RWPE2 (cell line): ENCODE measurements around the gene MAP2.

ENCODE experiments used
- ATAC-seq: fragments of 200-7000 bp; cut with Tn5 transposase; 3 replicates; pipeline ENCODE4 v1.9.1; 2021; ENCODE audit warnings: low read depth
- DNase-seq: peaks from one replicate; pipeline ENCODE4 v3.0.0-alpha.2; 2020; ENCODE audit warnings: low spot score
- H3K27ac ChIP-seq: fragments of 450-650 bp; 2 replicates; pipeline ENCODE4 v1.5.1; 2017; ENCODE audit warnings: mild to moderate bottlenecking; ENCODE audit not compliant: poor library complexity, severe bottlenecking
- H3K27me3 ChIP-seq: fragments of 250-450 bp; sonication (Bioruptor Pico); 2 replicates; pipeline ENCODE4 v1.5.1; 2021; ENCODE audit warnings: mild to moderate bottlenecking, moderate library complexity; ENCODE audit not compliant: insufficient read depth, poor library complexity, severe bottlenecking
- H3K36me3 ChIP-seq: fragments of 250-450 bp; sonication (Bioruptor Pico); 2 replicates; pipeline ENCODE4 v1.5.1; 2020; ENCODE audit warnings: low read depth, mild to moderate bottlenecking, moderate library complexity
- H3K4me1 ChIP-seq: fragments of 250-450 bp; sonication (Bioruptor Pico); 2 replicates; pipeline ENCODE4 v1.5.1; 2021; ENCODE audit warnings: mild to moderate bottlenecking, moderate library complexity; ENCODE audit not compliant: insufficient read depth, poor library complexity, severe bottlenecking
- H3K4me3 ChIP-seq: fragments of 250-450 bp; sonication (Bioruptor Pico); 2 replicates; pipeline ENCODE4 v1.5.1; 2021; ENCODE audit warnings: mild to moderate bottlenecking, moderate library complexity; ENCODE audit not compliant: severe bottlenecking
- H3K9me3 ChIP-seq: fragments of 250-450 bp; sonication (Bioruptor Pico); 2 replicates; pipeline ENCODE4 v1.5.1; 2021; ENCODE audit warnings: mild to moderate bottlenecking, moderate library complexity; ENCODE audit not compliant: severe bottlenecking
- TF ChIP-seq, protein P1 (sequence below): fragments of 450-650 bp; IDR thresholded peaks from one replicate; pipeline ENCODE4 v1.5.1; 2017; ENCODE audit warnings: mild to moderate bottlenecking, moderate library complexity; ENCODE audit not compliant: poor library complexity, severe bottlenecking

MAP2 gene

DNA sequence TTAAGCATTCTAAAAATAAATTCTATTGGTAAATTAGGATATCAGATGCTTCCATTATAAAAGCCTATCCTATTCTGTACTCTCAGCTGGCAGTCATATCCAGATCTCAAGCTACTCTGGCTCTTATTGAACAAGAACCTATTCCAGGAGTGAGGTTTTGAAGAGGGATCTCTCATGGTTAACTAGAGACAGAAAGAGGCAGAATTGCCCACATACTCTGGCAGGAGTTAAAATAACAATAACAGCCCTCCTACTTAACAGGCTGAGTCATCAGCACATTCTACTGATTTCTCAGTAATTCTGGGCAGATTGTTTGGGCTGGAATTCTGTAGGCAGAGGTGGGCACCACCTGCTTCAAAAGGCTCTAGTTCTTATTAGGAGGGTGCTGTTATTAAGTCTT is 205.8 kb downstream of the MAP2 start:
- no peaks in the 10 kb centered on the region for H3K9me3 ChIP-seq
- TF ChIP-seq, protein P1, sequence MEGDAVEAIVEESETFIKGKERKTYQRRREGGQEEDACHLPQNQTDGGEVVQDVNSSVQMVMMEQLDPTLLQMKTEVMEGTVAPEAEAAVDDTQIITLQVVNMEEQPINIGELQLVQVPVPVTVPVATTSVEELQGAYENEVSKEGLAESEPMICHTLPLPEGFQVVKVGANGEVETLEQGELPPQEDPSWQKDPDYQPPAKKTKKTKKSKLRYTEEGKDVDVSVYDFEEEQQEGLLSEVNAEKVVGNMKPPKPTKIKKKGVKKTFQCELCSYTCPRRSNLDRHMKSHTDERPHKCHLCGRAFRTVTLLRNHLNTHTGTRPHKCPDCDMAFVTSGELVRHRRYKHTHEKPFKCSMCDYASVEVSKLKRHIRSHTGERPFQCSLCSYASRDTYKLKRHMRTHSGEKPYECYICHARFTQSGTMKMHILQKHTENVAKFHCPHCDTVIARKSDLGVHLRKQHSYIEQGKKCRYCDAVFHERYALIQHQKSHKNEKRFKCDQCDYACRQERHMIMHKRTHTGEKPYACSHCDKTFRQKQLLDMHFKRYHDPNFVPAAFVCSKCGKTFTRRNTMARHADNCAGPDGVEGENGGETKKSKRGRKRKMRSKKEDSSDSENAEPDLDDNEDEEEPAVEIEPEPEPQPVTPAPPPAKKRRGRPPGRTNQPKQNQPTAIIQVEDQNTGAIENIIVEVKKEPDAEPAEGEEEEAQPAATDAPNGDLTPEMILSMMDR: no peak
- H3K27me3 ChIP-seq: no peaks in the 10 kb centered on the region
- no peak overlapping the region for H3K27ac ChIP-seq
- peak; percentile 82 for ATAC-seq
- no peak for DNase-seq
- peaks cover 5% of the 10 kb centered on the region for H3K4me1 ChIP-seq
- no peak overlapping the region for H3K4me3 ChIP-seq
- H3K36me3 ChIP-seq: no peaks in the 10 kb centered on the region

DNA sequence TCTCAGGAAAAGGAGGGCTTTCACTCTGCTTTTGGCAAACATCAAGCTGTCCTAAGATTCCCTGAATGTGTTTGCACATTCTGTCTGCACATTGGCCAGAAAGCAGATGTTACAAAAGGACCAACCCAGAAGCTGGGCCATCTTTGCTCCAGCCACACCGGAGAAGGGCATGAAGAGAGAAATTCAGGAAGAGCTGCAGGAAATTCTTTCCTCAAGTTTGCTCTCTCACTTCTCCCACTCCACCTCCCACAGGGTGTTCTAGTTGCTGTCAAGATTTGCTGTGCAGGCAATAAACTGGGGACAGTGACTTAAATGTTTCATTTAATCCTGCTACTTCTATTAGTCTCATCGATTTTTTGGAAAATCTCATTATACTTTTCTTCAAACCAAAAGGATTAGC is 210.1 kb downstream of the MAP2 start:
- ATAC-seq (no peak), DNase-seq (no peak)
- Histone ChIP-seq H3K4me3 (no peak overlapping the region), H3K9me3 (no peaks in the 10 kb centered on the region), H3K27ac (no peak overlapping the region), H3K36me3 (no peaks in the 10 kb centered on the region), H3K27me3 (no peaks in the 10 kb centered on the region), H3K4me1 (peaks cover 22% of the 10 kb centered on the region)
- TF ChIP-seq, protein P1: no peak

DNA sequence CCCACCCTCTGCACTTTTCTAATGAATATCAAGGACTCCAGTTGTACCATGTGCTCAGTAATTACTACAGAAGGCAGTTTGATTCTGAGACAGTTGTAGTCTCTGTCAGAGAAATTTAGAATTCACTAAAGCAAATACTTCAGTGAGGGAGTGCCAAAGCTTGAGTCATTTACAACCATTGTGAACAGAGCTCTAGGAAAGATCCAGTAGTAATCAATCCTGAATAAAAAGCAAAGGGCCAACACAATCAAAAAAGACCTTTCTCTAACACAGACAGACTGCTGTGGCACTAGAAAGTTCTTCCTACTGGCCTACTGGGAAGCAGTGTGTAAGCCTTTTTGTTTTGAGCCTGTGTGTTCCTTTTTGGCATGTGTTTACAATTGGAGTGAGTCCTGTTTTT is 212.2 kb downstream of the MAP2 start:
- Histone ChIP-seq H3K36me3 (no peaks in the 10 kb centered on the region), H3K4me1 (peaks cover 34% of the 10 kb centered on the region), H3K4me3 (no peak overlapping the region), H3K27ac (no peak overlapping the region), H3K9me3 (no peaks in the 10 kb centered on the region), H3K27me3 (no peaks in the 10 kb centered on the region)
- TF ChIP-seq, protein P1: no peak
- no peak for ATAC-seq
- no peak for DNase-seq

DNA sequence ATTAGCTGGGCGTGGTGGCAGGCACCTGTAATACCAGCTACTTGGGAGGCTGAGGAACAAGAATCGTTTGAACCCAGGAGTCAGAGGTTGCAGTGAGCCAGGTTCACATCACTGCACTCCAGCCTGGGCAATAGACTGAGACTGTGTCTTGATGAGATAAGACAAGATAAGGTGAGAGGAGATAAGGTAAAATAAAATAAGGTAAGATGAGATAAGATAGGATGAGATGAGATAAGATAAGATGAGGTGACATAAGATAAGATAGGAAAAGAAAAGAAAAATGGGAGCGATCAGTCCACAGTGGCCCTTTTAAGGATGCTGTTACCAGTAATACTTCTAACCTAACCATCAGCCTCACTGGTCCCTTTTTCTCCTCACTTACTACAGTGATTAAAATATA is 213.4 kb downstream of the MAP2 start:
- peaks cover 44% of the 10 kb centered on the region for H3K4me1 ChIP-seq
- H3K9me3 ChIP-seq: no peaks in the 10 kb centered on the region
- H3K27ac ChIP-seq: peak overlapping the region; percentile 77
- no peak overlapping the region for H3K4me3 ChIP-seq
- ATAC-seq (no peak), DNase-seq (no peak)
- TF ChIP-seq, protein P1: no peak
- H3K27me3 ChIP-seq: no peaks in the 10 kb centered on the region
- H3K36me3 ChIP-seq: no peaks in the 10 kb centered on the region

DNA sequence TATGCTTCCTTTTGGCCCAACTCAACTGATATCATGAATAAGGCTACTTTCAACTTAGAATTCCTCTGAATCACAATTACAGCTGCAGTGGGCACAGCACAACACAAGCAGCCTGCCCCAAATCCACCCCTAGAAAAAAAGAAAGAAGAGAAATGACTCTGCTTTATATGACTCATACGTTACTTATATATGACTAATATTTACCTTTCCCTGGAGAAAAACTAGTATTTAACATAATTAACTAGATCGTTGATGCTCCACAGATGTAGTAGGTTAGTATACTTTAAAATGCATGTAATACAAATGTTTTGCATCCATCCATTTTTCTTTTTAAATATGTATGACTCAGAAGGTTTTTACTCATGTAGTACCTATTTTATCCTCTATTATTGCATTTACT is 214.5 kb downstream of the MAP2 start:
- DNase-seq (no peak), ATAC-seq (peak; percentile 83)
- Histone ChIP-seq H3K9me3 (no peaks in the 10 kb centered on the region), H3K27me3 (no peaks in the 10 kb centered on the region), H3K4me1 (peaks cover 52% of the 10 kb centered on the region), H3K36me3 (no peaks in the 10 kb centered on the region), H3K27ac (peak overlapping the region; percentile 77), H3K4me3 (no peak overlapping the region)
- TF ChIP-seq, protein P1: peak; percentile 9
